Transverse colon (tissue), 4 donors: Measurements from ENCODE around the gene PRR23A. TPM values are rescaled to one million over a fixed set of nuclear protein-coding genes. Genes with fewer than 3 reads are reported as not detected.

Experiments used
- DNase-seq: peaks from one replicate; pipeline ENCODE4 v3.0.0-alpha.2; 2019
- H3K27ac ChIP-seq, 4 donors: fragments of 200-600 bp; sonication (generic); 2 replicates each; pipeline ENCODE4 v1.5.1; 2016 to 2018; ENCODE audit warnings: inconsistent platforms in 4 of 4
- H3K27me3 ChIP-seq: fragments of 200-600 bp; sonication (generic); 2 replicates; pipeline ENCODE4 v1.5.1; 2017; ENCODE audit warnings: inconsistent platforms
- H3K36me3 ChIP-seq, 4 donors: fragments of 200-600 bp; sonication (generic); 2 replicates each; pipeline ENCODE4 v1.5.1; 2017 to 2019; ENCODE audit warnings: inconsistent platforms in 4 of 4
- H3K4me1 ChIP-seq, 4 donors: fragments of 200-600 bp; sonication (generic); 2 replicates each; pipeline ENCODE4 v1.5.1; 2017 to 2020; ENCODE audit warnings: inconsistent platforms in 4 of 4
- H3K4me3 ChIP-seq, 4 donors: fragments of 200-600 bp; sonication (generic); 1 replicate in 1 of 4; 2 replicates in 3 of 4; pipeline versions ENCODE4 v1.5.1 to v1.6.1; 2017 to 2019; ENCODE audit warnings: inconsistent platforms in 4 of 4
- H3K9me3 ChIP-seq, 2 donors: fragments of 200-600 bp; sonication (generic); 2 replicates each; pipeline ENCODE4 v1.5.1; 2017 to 2019; ENCODE audit warnings: inconsistent platforms in 2 of 2
- CTCF ChIP-seq, 5 experiments: fragments of 200-600 bp in 3 of 5; fragments of 450-650 bp in 2 of 5; sonication (generic) in 3 of 5; IDR thresholded peaks; 1 replicate in 2 of 5; 2 replicates in 3 of 5; pipeline ENCODE4 v1.5.1; 2016 to 2017; ENCODE audit warnings: antibody characterized with exemption in 5 of 5, inconsistent platforms in 3 of 5, mild to moderate bottlenecking in 2 of 5, moderate library complexity in 1 of 5
- EP300 ChIP-seq: sonication (generic); formaldehyde crosslinking; IDR thresholded peaks from one replicate; pipeline ENCODE4 v1.6.1; 2017; ENCODE audit warnings: antibody characterized with exemption, low read depth
- POLR2A ChIP-seq: fragments of 450-650 bp; IDR thresholded peaks from one replicate; pipeline ENCODE4 v1.6.1; 2016; ENCODE audit warnings: antibody characterized with exemption, mild to moderate bottlenecking, moderate library complexity
- POLR2AphosphoS5 ChIP-seq, 3 donors: sonication (generic); formaldehyde crosslinking; IDR thresholded peaks; one replicate each; pipeline ENCODE4 v1.6.1; 2016; ENCODE audit warnings: antibody characterized with exemption in 3 of 3
- WGBS, 2 donors: methylation state at CpG; one replicate each; pipeline ENCODE4 v1.1.5; 2018; ENCODE audit warnings: low coverage in 1 of 2; 5-methylcytosine and 5-hydroxymethylcytosine counted together
- in situ Hi-C, 4 donors: fragments of 200-750 bp; cut with MboI; loops; one replicate each; pipeline versions ENCODE4 v1.15.0 to v1.15.1; 2017; ENCODE audit warnings: low sequenced_read_pairs in 3 of 4, low pct_ligation_motif_present in 1 of 4, low pct_unique_long_range_greater_than_20kb in 1 of 4
- intact Hi-C: fragments of 100-400 bp; cut with DNase I; formaldehyde crosslinking; loops from one replicate; pipeline ENCODE4 v1.15.1; 2023; ENCODE audit warnings: low total_unique reads
- total RNA-seq, 4 donors: library from RNA; depleted of rRNA; stranded (reverse); fragments of >200 nt; gene quantifications; one replicate each; pipeline ENCODE4 v1.1.0, GENCODE V29; 2016

PRR23A gene
- total RNA-seq, 4 donors from 2014 or later, result not detected

DNA sequence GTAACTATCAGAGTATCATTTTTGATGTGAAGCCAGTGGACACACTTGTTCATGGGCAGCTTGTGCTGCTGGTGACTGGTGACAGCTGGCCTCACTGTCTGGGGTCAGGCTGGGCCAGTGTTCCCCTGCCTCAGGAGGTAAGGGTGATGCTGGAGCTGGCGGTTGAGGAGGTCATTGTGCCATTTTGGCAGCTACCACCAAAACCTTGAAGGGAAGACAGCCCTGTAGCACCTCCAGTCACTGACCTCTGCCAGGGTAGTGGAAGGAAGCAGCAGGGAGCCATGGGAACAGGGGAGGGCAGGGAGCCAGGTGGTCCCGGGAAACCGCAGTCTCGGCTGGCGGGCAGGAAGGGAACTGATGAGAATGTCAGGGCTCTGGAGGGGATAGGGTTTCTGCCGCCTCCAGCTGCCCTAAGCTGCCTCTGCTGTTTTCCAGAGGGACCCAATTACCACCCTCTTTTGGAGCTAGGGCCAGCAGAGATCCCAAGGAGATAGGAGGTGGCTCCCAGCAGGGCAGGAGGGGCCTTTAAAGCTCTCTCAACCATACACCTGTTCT, 34.2 kb downstream of the PRR23A start:
- TF ChIP-seq EP300 (no peak), POLR2AphosphoS5 (IDR thresholded peaks at IDR 0.05) (no peak), CTCF (IDR thresholded peaks at IDR 0.05) (no peak), POLR2A (no peak)
- no peak for DNase-seq
- no peaks in the 10 kb centered on the region for H3K4me1 ChIP-seq
- 60 to 82% methylated on average over 2 to 6 of the region's 6 CpGs for WGBS, 2 donors
- no peak overlapping the region for H3K27ac ChIP-seq
- H3K4me3 ChIP-seq, result no peak overlapping the region
- no peaks in the 10 kb centered on the region for H3K9me3 ChIP-seq
- H3K36me3 ChIP-seq, result no peaks in the 10 kb centered on the region
- H3K27me3 ChIP-seq, result peaks cover 9% of the 10 kb centered on the region
- in situ Hi-C loops, result no loop called here
- intact Hi-C loops, result no loop called here

DNA sequence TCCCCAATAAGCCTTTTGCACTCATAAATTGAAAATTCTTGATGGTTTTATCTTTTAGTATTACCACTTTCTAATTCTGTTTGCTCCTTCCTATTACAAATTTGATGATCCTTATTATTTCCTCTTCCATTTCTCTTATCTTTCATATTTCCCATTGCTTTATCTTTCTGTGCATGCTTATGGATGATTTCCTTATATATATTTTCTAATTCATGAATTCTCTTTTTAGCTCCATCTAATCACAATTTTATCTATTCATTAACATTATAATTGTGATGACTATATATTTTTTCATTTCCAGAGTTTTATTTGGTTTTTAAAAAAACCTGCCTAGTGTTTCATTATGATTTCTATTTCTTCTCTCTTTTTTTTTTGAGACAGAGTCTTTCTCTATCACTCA, 41.1 kb downstream of the PRR23A start:
- peaks cover 0 to 5% (median 2%) of the 10 kb centered on the region in 4 donors for H3K4me1 ChIP-seq
- no peaks in the 10 kb centered on the region for H3K36me3 ChIP-seq
- no peak overlapping the region for H3K27ac ChIP-seq
- TF ChIP-seq POLR2A, result no peak
- no peak for TF ChIP-seq CTCF (IDR thresholded peaks at IDR 0.05)
- no peak for TF ChIP-seq POLR2AphosphoS5 (IDR thresholded peaks at IDR 0.05)
- no peak for TF ChIP-seq EP300
- no peak overlapping the region for H3K4me3 ChIP-seq
- peaks cover 0 to 4% of the 10 kb centered on the region in 2 donors for H3K9me3 ChIP-seq
- intact Hi-C loops, result no loop called here
- DNase-seq, result no peak
- H3K27me3 ChIP-seq, result peaks cover 59% of the 10 kb centered on the region
- in situ Hi-C loops, result no loop called here

- no peak overlapping the region for H3K4me3 ChIP-seq
- peaks cover 60% of the 10 kb centered on the region for H3K27me3 ChIP-seq
- peaks cover 0 to 4% of the 10 kb centered on the region in 2 donors for H3K9me3 ChIP-seq
- H3K4me1 ChIP-seq, result peaks cover 0 to 5% (median 2%) of the 10 kb centered on the region in 4 donors
- WGBS, 2 donors, result 71 to 77% methylated on average over 2 of the region's 2 CpGs
- in situ Hi-C loops, result no loop called here
- DNase-seq, result no peak
- intact Hi-C loops, result no loop called here
- TF ChIP-seq EP300 (no peak), CTCF (IDR thresholded peaks at IDR 0.05) (no peak), POLR2A (no peak), POLR2AphosphoS5 (IDR thresholded peaks at IDR 0.05) (no peak)
- no peak overlapping the region for H3K27ac ChIP-seq
- H3K36me3 ChIP-seq, result no peaks in the 10 kb centered on the region
Observed at GRCh38 chr3:138964264-138964663, 41.8 kb downstream of the PRR23A start.

GRCh38 chr3:138962854-138963560, 43.1 kb downstream of the PRR23A start:
- TF ChIP-seq CTCF (IDR thresholded peaks at IDR 0.05) (no peak), POLR2AphosphoS5 (IDR thresholded peaks at IDR 0.05) (no peak), POLR2A (no peak), EP300 (no peak)
- peaks cover 70% of the 10 kb centered on the region for H3K27me3 ChIP-seq
- WGBS, 2 donors, result 75% methylated on average over 7 of the region's 8 CpGs; no CpG with 5 or more reads in 1 of the 2 donors

More at GRCh38 chr3:138962854-138963560, 43.1 kb downstream of the PRR23A start:
- Histone ChIP-seq H3K36me3 (no peaks in the 10 kb centered on the region), H3K4me1 (peaks cover 0 to 5% (median 2%) of the 10 kb centered on the region in 4 donors), H3K4me3 (no peak overlapping the region), H3K27ac (no peak overlapping the region), H3K9me3 (peaks cover 0 to 4% of the 10 kb centered on the region in 2 donors)
- intact Hi-C loops (no loop called here), in situ Hi-C loops (no loop called here)
- no peak for DNase-seq
